GM13976 (cell line): ENCODE data around the gene TRIP12.
"Not testable (repeated sequence)": the region's sequence is repeated elsewhere in the genome, so short reads cannot be mapped to it uniquely, and the experiment has no call there.

ENCODE experiments used
- DNase-seq: peaks from one replicate; pipeline ENCODE4 v3.0.0; 2012; ENCODE audit warnings: low spot score
- in situ Hi-C: fragments of 300-500 bp; cut with MboI; formaldehyde crosslinking; loops from one replicate; pipeline ENCODE4 v1.12.0; 2022; ENCODE audit warnings: low sequenced_read_pairs, mixed read lengths, inconsistent platforms; ENCODE audit not compliant: unreplicated experiment
- TF ChIP-seq, protein P1 (sequence below): IDR thresholded peaks from 2 replicates; pipeline ENCODE4 v1.5.1; 2012; ENCODE audit warnings: borderline replicate concordance, mild to moderate bottlenecking; ENCODE audit not compliant: insufficient read depth; ENCODE audit errors: extremely low read depth, missing control alignments, control extremely low read depth

Gene TRIP12

GRCh38 chr2:229838729-229839128 lies 83.1 kb downstream of the TRIP12 start:
- TF ChIP-seq, protein P1, sequence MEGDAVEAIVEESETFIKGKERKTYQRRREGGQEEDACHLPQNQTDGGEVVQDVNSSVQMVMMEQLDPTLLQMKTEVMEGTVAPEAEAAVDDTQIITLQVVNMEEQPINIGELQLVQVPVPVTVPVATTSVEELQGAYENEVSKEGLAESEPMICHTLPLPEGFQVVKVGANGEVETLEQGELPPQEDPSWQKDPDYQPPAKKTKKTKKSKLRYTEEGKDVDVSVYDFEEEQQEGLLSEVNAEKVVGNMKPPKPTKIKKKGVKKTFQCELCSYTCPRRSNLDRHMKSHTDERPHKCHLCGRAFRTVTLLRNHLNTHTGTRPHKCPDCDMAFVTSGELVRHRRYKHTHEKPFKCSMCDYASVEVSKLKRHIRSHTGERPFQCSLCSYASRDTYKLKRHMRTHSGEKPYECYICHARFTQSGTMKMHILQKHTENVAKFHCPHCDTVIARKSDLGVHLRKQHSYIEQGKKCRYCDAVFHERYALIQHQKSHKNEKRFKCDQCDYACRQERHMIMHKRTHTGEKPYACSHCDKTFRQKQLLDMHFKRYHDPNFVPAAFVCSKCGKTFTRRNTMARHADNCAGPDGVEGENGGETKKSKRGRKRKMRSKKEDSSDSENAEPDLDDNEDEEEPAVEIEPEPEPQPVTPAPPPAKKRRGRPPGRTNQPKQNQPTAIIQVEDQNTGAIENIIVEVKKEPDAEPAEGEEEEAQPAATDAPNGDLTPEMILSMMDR = no peak
- DNase-seq = no peak
- in situ Hi-C loops = no loop called here

- TF ChIP-seq, protein P1 = no peak
- in situ Hi-C loops = no loop called here
- DNase-seq = no peak
Measured at GRCh38 chr2:229836847-229837246, 85.0 kb downstream of the TRIP12 start.

DNA sequence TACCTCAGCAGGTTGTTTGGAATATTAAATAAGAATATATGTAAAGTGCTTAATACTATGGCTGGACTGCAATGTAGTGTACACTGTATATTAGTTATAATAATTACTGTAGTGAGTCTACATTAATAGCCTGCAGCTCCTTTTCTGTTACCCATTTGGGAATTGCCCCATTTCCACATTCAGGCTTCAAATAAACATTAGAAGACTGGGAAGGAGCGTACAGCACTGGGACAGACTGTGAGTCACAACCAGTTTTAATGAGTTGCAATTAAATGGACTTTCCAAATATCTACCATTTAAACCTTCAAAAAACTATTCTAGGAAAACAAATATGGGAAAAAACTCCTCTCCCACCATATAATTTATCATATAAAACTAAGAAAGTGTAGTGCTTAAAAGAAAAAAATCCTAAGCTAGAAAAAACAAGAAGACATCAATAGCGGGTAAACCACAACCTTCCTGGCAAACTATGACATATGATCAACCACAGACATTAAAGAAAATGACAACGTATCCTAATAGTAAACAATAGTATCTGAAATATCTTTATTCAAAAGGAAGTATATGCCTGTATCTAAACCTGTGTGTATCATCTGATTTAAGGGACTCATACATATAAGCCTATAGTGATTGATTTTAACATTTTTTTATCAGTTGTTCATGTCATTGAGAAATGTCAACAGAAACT lies 86.1 kb downstream of the TRIP12 start:
- TF ChIP-seq, protein P1 = no peak
- in situ Hi-C loops = no loop called here
- no peak for DNase-seq

DNA sequence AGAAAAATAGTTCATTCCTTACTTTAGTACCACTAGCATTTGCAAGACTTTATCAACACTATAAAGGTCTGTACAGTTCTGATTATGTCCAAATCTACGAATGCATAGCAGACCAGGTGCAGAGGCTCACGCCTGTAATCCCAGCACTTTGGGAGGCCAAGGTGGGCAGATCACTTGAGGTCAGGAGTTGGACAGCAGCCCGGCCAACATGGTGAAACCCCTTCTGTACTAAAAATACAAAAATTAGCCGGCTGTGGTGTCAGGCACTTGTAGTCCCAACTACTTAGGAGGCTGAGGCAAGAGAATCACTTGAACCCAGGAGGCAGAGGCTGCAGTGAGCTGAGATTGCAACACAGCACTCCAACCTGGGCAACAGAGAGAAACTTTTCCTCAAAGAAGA lies 87.4 kb downstream of the TRIP12 start:
- DNase-seq, in situ Hi-C loops: not testable (repeated sequence)

GRCh38 chr2:229832510-229832898 lies 89.3 kb downstream of the TRIP12 start:
- in situ Hi-C loops = no loop called here
- DNase-seq = no peak
- TF ChIP-seq, protein P1 = no peak

GRCh38 chr2:229831805-229832509 lies 89.9 kb downstream of the TRIP12 start:
- no peak for DNase-seq
- in situ Hi-C loops = no loop called here
- TF ChIP-seq, protein P1 = no peak

- DNase-seq = no peak
- TF ChIP-seq, protein P1 = no peak
- in situ Hi-C loops = no loop called here
Measured at GRCh38 chr2:229825476-229825875, 96.3 kb downstream of the TRIP12 start.
